ENCODE results near the gene RFPL2.

The RFPL2 gene

DNA sequence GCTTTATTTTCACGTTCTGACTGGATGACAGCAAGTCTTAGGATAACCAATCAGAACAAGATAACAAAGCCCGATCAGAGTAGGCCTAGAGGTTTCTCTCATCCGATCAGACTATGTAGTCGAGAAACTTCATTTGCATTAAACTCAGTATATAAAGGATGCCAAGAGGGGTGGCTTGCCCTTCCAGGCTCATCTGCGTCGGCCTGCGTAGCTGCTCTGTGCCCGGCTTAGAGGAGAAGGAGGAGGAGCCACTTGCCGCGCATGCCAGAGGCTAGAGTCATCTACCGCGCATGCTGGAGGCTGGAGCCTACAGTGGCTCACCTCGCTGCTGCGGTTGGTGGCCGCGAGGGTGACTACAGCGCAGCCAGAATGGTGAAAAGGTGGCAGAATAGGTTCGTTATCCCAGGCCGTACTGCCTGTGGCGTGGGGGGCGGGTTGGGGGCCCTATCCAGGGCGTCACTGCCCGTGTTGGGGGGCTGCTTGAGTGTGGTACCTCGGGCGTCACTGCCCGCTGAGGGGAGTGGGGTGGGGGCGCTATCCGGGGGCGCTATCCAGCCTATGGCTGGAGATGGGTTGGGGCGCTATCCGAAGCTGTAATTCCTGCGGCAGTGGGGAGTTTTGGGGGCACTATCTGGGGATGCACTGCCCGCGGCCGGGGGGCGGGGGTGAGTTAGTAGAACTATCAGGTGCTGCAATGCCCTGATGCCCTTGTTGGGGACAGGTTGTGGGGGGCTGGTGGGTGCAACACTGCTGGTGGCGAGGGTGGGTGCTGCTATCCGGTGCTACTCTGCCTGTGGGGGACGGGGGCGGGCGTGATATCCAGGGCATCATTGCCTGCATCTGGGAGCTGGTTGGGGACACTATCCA, at the start of gene RFPL2:
Gene RFPL2, minus strand, starts transcription at position 218 of the 867 bp plus-strand sequence. CDS start 2,622 bp downstream, outside the sequence.
- DNase-seq: no peak

DNA sequence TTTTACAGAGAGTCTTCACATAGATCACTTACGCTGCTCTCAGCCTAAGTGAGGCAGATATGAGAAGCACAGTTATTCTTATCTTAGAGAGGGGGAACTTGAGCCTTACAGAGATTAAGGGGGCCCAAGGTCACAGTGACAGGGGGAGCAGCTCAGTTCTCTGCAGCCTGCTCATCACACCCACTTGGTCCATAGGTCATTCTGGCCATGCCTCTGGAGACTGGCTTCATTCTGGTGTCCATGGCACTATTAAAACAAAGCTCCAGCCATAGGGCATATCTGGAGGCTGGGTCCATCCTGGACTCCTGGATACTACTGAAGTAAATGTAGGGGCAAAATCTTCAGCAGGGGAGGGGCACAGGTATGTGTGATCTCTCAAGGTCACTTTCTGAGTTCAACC, 44.4 kb upstream of the RFPL2 start:
- DNase-seq: no peak

DNA sequence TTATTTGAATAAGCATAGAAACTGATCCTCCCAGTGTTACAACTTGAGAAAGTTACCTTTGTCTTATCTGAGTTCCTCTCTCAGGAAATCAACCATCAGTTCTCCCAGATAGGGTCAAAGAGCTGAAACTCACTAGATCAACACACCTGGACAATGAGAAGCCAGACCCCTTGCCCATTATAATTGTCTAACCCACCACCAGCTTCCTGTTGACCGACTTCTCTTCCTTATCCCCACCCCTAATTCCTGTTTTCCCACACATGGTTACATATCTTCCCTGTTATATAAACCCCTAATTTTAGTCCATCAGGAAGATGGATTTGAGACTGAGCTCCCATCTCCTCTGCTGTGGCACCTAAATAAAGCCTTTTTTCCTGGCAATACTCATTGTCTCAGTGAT, 43.4 kb upstream of the RFPL2 start:
- no peak for DNase-seq

DNA sequence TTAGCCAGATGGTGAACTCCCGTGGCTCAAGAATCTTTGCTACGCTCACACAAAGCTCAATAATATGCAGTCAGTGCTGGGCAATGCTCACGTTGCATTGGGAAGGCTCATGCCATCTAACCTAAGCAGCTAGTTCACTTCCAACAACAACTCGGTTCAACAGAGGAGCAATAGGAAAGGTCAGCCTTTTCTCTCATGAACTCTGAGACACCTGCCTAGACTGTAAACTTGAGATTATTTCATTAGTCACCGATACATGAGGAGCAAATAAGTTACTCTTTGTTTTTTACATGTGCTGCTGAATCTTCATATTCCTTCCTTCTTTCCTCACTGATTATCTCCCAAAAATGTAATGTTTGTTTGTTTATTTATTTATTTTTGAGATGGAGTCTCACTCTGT, 41.3 kb upstream of the RFPL2 start:
- DNase-seq: no peak

DNA sequence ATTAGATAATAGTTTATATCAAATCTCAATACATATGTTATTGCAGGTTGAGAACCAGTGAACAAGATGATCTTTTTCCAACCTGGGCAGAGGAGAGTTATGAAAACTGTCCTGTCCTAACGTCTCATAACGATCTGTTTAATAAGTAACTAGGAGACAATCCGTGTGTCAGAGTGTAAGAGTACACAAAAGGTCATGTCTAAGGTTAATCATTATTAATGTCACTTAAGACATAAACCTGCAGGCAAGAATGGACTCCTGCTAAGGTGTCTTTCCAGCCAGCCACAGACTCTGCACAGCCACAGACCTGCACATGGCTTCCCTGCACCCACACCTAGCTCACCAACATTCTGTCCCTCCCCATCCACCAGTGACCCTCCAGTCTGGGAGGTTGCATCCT, 40.2 kb upstream of the RFPL2 start:
- no peak for DNase-seq

DNA sequence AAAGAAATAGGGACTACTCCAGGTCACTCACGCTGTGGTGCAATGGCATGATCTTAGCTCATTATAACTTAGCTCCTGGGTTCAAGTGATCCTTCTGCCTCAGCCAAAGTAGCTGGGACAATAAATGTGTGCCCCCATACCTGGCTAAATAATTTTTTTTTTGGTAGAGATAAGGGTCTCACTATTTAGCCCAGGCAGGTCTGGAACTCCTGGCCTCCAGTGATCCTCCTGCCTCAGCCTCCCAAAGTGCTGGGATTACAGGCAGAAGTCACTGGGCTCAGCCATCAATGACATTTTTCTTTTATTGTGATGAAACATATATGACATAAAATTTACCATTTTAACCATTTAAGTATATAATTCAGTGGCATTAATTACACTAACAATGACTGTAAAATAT, 39.7 kb upstream of the RFPL2 start:
- DNase-seq: no peak

DNA sequence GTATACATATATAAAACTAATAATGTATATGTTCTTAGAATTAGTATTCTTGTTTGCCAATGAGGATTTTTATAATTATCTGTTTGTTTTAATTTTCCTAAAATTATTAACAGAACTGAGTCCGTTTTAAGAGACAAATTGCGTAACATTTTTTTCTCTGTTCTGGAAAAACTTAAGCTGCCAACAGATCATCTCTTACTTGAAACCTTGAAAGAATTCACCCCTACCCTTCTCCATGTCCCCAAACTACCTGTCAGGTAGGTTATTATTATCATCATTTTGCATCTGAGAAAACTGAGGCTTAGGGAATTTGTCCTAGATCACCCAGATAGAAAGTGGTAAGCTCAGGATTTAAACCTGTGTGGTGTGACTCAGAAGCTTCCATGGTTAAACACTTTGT, 35.6 kb upstream of the RFPL2 start:
- DNase-seq: no peak

DNA sequence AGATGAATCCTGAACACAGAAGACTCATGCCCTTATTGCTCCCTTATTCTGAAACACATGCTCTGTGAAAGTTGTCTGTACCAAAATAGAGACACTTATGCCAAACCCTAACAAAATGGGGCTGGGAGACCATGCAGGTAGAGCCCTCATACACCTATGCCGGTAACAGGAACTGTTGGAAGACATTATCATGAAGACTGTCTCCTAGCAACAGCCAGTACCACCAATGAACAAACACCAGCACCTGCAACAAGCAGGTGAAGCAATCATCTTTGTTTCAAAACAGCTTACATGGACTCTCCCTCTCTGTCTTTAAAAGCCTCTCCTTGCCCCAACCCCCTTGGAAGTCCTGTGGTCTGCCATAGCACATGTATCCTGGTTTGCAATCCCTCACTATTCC, 33.0 kb upstream of the RFPL2 start:
- no peak for DNase-seq

DNA sequence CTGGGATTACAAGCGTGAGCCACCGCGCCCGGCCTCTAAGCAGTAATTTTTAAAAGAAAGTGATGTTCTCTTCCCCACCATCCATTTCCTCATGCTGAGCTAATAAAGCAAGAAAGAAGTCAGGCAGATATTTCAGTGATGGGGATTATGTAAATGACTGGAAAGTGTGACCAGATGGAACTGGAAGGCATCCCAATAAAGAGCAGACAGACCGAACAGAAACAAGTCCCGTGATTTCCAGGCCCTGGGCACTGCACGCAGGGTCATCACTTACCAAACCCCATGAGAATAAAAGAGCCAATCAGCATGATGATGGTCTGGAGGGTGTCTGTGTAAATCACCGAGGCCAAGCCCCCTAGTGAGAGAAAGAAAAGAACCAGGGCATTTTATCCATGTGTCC, 32.1 kb upstream of the RFPL2 start:
- no peak for DNase-seq

DNA sequence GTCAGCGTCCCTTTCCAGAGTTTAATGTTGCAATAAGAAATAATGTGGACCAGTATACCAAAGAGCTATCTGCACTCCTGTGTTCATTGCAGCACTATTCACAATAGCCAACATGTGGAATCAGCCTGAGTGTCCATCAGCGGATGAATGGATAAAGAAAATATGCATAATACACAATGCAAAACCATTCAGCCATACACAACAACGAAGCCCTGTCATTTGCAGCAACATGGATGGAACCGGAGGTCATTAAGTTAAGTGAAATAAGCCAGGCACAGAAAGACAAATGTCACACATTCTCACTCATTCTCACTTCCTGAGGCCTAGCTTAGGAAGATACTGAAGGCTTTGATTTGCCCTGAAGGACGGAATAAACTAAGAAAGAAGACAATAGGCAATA, 28.2 kb upstream of the RFPL2 start:
- no peak for DNase-seq

DNA sequence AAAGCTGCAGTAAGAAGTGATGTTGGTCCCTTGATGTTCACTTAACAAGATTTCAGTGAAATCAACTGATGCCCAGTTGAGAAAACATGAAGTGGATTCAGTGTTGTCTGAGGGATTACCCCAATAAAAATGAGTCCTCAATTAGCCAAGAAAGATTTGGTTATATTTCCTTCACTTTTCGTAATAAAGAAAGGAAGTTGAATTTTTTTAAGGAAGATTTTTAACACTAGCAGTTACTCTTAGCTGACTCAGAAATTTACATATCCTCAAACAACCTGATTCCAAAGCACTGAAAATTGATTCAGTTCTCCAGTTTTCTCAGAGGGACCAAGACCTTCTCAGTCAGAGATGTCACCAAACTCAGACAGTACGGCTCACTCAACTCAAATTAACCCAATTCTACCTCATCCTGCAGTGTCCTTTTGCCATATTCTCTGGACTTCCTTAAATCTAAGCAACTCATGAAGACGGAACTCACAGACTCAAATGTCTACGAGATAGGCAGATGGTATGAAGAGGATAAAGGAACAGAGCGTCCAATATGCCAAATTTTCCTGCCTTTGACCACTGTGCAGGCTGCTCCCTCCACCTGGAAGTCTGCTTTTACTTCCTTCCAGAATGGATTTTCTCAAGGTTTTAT, 27.4 kb upstream of the RFPL2 start:
- DNase-seq: peak; percentile 59 to 63

DNA sequence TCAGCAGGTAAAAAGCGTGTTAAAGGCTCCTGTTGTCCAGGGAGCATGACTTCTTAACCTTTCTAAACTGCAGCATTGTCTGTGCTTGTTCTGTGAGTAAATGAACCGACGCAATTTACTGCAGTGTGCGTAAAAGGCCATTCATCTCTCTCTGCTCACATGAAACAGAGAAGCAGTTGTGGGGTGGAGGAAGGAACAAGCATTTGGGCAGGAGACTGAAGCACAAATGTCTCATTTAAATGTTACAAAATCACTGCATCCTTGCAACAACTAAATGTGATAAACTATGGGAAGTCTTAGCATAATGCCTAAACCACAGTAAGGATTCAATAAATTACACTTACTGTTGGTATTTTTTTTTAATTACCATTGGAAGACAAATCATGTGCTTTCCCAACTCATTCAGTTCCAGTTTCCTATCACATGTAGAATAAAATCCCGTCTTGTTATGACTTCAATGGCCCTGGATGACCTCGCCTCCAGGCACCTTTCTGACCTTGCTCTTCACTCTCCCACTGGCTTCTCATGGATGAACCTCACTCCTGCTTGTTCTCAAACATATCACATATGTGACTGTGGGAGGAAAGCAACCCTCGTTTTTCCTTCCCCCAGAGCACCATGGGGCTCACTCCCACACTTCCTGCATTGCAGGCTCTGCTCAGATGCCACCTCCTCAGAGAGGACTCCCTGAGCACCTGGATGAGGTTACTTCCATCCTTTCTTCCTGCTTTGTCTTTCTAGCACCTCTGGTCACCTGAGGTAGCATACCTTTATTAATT, 21.6 kb upstream of the RFPL2 start:
- DNase-seq: peak; percentile 66 to 67

DNA sequence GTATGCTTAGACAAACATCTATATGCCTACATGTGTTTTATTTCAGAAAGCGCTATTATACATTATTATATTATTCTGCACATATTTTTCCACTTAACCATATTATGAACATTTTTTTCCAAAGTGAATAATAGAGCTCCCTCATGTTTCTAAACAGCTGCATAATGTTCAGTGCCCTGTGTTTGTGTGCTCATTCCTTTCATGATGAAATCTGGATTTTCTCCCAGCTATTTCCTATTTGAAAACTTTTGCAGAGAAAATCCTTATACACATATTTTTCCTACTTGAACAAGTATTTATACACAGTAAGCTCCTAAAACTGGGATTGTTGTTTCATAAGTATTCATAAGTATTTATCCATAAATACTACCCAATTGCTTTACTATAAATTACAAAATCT, 18.1 kb upstream of the RFPL2 start:
- no peak for DNase-seq

DNA sequence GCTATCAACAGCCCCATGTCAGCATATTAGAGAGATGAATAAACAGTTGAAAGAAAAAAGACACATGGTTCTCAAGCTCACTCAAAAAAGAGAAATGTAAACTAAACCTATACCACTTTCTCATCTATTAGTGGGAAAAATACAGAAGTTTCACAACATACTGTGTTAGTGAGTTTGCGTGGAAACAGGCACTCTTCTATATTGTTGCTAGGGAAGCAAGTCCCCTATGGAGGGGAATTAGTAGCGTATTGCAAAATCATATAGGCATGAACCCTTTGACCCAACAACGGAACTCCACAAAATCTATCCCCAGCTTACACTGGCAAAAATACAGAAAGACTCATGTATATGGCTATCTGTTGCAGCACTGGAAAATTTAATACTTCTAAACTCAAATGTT, 14.2 kb upstream of the RFPL2 start:
- DNase-seq: peak; percentile 84 to 93

DNA sequence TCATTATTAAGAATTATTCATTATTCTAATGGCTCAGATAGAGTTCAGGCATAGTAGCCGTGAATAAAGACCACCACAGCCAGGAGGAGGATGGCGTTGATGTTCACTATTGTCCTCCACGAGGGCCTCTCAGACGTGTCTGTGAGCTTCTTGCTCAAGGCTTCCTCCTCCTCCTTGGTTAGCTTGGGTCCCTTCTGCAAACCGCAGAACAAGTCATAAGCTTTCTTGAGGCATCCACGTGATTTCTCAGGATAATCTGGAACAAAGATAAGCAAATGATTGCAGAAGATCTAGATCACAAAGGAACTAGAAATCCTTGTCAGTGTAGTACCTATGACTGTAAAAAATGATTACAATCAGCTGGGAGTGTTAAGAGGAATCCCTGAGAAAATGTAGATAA, 13.6 kb upstream of the RFPL2 start:
- DNase-seq: peak; percentile 71 to 90

DNA sequence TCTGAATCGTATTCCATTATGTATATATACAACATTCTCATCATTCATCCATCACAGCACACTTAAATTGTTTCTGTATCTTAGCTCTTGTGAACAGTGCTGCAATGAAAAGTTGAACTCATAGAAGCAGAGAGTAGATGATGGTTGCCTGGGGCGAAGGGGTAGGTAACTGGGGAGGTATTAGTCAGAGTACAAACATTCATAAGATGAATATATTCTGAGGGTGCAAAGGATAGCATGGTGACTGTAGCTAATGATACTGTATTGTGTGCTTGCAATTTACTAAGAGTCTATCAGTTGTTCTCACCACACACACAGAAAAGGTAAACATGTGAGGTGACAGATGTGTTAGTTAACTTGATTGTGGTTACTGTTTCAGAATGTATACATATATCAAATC, 12.6 kb upstream of the RFPL2 start:
- DNase-seq: no peak

DNA sequence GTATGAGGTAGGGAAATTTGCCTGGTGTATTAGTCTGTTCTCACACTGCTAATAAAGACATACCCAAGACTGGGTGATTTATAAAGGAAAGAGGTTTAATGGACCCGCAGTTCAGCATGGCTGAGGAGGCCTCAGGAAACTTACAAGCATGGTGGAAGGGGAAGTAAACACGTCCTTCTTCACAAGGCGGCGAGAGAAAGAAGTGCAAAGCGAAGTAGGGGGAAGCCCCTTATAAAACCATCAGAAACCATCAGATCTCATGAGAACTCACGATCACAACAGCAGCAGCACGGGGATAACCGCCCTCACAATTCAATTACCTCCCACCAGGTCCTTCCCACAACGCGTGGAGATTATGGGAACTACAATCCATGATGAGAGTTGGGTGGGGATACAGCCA, 12.0 kb upstream of the RFPL2 start:
- DNase-seq: peak; percentile 22 to 30

DNA sequence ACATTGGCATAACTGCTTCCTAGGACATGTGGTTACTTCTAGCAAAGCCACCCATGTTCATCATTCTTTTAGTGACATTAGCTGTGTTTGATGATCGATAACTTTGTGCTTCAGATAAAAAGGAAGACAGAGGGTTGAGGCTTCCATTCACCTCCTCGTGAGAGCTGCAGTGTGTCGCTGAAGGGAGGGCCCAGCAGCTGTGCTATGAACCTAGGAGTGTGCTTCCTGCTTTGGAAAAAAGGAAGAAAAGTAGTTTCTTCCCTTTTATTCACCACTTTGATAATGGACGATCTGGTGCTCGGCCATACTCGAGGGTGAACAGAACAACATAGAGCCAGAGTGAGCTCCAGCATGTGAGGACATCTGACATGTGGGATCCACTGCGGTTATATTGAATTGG, 6.1 kb upstream of the RFPL2 start:
- peak; percentile 15 to 21 for DNase-seq

DNA sequence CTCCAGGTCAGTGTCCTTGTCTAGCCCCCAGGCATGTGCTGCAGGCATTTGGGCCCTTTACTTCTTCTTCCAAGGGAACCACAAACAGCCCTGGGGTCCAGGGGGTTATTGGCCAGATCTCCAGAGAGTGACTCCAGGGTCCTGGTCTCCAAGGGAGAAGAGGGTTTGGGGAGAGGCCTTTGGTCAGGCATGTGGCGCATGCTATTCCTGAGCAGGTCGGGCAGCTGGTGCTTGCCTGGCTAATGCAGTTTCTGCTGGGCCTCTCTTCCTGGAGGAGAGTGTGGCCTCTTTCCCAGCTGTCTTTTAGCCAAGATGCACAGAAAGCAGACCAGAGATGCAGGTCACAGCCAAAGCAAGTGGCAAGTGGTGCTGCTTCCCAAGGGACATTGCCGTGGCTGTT, 3.8 kb upstream of the RFPL2 start:
- DNase-seq: no peak

DNA sequence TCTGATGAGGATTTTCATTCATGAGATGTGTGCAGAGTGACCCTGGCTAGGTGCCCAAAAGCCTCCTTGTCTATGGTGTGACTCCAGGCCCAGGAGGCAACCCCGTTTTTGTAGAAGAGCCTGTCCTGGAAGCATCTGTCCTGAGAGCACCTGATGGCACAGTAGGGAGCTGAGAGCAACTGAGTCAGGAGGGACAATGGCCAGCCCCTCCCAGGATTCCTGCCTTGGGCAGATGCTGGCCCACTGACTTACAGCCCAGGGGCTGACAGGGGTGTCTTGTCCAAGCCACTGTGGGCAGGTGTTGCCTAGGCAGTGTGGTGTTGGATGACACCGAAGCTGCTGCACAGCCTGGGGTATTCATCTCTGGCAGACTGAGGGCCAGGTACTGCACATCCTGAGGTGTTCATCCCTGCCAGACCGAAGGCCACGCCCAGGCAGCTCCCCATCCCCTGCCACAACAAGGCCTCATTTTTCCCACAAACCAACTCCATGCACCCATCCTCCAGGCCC, 3.2 kb upstream of the RFPL2 start:
- no peak for DNase-seq

DNA sequence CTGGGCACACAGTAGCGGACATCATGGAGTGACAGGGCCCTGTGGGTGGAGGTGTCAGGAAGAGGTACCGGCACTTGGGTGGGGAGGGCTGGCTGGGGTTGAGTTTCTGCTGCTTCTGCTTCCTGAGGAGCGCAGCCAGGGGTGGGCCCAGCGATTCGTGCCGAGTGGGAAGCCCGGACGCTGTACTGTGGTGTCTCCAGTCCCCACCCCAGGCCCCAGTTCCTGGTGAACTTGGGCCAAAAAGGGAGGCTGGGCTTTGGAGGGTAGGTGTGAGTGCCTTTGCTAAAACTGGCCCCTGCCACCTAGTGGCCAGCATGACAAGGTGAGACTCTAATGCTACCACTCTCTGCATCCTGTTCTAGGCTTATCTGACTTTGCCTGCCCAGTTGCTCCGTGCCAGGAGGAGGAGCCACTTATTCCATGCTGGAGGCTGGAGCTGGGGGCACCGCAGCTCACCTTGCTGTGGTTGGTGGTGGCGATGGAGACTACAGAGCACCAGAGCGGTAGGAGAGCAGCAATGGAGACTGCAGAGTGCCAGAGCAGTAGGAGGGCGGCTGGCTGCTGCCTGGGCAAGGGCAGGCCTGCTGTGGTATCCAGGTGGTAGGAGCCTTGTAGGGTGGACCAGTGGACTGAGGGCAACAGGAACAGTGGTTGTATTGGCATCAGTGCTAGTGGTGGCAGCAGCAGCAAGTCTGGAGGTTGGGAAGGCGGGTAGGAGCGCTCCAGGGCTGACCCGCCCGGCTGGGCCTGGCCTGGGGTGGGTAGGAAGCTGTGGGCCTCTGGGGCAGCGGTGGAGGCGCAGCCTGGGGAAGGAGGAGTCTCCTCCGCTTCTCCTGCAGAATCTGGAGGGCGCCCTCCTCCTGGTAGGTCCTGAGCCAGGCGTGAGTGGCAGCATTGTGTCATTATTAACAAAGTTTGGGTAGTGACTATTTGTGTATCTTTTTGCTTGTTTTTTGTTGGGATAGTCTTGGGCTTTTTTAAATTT, 2.2 kb upstream of the RFPL2 start:
- DNase-seq: peak; percentile 12 to 35

Data from inflammatory macrophage treated with lipopolysaccharide for 1 hour (primary cell).